GM12874 (cell line): ENCODE measurements around the gene SLC43A3.

Source experiments
- CTCF ChIP-seq: IDR thresholded peaks from 2 replicates; pipeline ENCODE4 v1.5.1; 2011; ENCODE audit warnings: low read depth, mild to moderate bottlenecking, control low read depth, low read length, moderate library complexity; ENCODE audit not compliant: insufficient read depth

Gene SLC43A3

GRCh38 chr11:57376095-57377090, 50.5 kb downstream of the SLC43A3 start:
- no peak for TF ChIP-seq CTCF

GRCh38 chr11:57375490-57375889, 51.4 kb downstream of the SLC43A3 start:
- TF ChIP-seq CTCF = no peak

GRCh38 chr11:57374966-57375365, 52.0 kb downstream of the SLC43A3 start:
- TF ChIP-seq CTCF = no peak

- no peak for TF ChIP-seq CTCF
Observed at GRCh38 chr11:57373146-57373545, 53.8 kb downstream of the SLC43A3 start.

GRCh38 chr11:57370941-57371340, 56.0 kb downstream of the SLC43A3 start:
- no peak for TF ChIP-seq CTCF

GRCh38 chr11:57370251-57370650, 56.7 kb downstream of the SLC43A3 start:
- TF ChIP-seq CTCF = no peak

GRCh38 chr11:57368845-57369232, 58.1 kb downstream of the SLC43A3 start:
- no peak for TF ChIP-seq CTCF
